SJSA1 (cell line): ENCODE measurements around the gene CTF1. TPM values are rescaled to one million over a fixed set of nuclear protein-coding genes. Genes with fewer than 3 reads are reported as not detected.

ENCODE experiments used
- DNase-seq, 2 experiments: peaks; one replicate each; pipeline ENCODE4 v3.0.0-alpha.2; 2015 to 2020; ENCODE audit warnings: low spot score in 2 of 2, low read depth in 1 of 2
- H3K27ac ChIP-seq: fragments of 250-450 bp; sonication (Bioruptor Pico); 2 replicates; pipeline ENCODE4 v1.5.1; 2020; ENCODE audit warnings: mild to moderate bottlenecking, moderate library complexity
- H3K27me3 ChIP-seq: fragments of 250-450 bp; sonication (Bioruptor Pico); replicated peaks from 2 replicates; pipeline ENCODE4 v1.5.1; 2020; ENCODE audit warnings: mild to moderate bottlenecking, moderate library complexity
- H3K36me3 ChIP-seq: fragments of 250-450 bp; sonication (Bioruptor Pico); 2 replicates; pipeline ENCODE4 v1.5.1; 2020; ENCODE audit warnings: mild to moderate bottlenecking
- H3K4me1 ChIP-seq: fragments of 250-450 bp; sonication (Bioruptor Pico); replicated peaks from 2 replicates; pipeline ENCODE4 v1.6.1; 2021; ENCODE audit warnings: mild to moderate bottlenecking
- H3K4me3 ChIP-seq: fragments of 250-450 bp; sonication (Bioruptor Pico); 2 replicates; pipeline ENCODE4 v1.5.1; 2020; ENCODE audit warnings: mild to moderate bottlenecking
- H3K9me3 ChIP-seq: fragments of 250-450 bp; sonication (Bioruptor Pico); replicated peaks from 2 replicates; pipeline ENCODE4 v1.5.1; 2020; ENCODE audit warnings: mild to moderate bottlenecking
- total RNA-seq: library from RNA; depleted of rRNA; stranded (reverse); fragments of >200 nt; shearing (Covaris generic); gene quantifications from 2 replicates; pipeline ENCODE4 v1.2.3, GENCODE V29; 2014; rRNA removed

CTF1 gene
- total RNA-seq, 1 experiment from 2014 or later, result 1.3 TPM

DNA sequence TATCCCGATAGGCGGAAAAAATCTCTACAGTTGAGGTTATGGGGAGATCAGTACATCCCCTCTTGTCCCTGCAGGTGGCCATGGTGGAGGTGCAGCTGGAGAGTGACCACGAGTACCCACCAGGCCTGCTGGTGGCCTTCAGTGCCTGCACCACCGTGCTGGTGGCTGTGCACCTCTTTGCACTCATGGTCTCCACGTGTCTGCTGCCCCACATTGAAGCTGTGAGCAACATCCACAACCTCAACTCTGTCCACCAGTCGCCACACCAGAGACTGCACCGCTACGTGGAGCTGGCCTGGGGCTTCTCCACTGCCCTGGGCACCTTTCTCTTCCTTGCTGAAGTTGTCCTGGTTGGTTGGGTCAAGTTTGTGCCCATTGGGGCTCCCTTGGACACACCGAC, 56.7 kb downstream of the CTF1 start:
- peaks cover 22% of the 10 kb centered on the region for H3K4me1 ChIP-seq
- DNase-seq, result no peak
- no peak overlapping the region for H3K27ac ChIP-seq
- H3K4me3 ChIP-seq, result no peak overlapping the region
- H3K27me3 ChIP-seq, result no peaks in the 10 kb centered on the region
- H3K9me3 ChIP-seq, result no peaks in the 10 kb centered on the region
- peaks cover 7% of the 10 kb centered on the region for H3K36me3 ChIP-seq

Other genes with a start within 250 kb of the CTF1 start
- gene PRR14, start 245.7 kb upstream of the CTF1 start, total RNA-seq, result 6.1 and 8.2 TPM in 2 replicates
- gene FBRS, start 238.2 kb upstream of the CTF1 start, total RNA-seq, result 7.6 and 13.6 TPM in 2 replicates
- gene SRCAP, start 197.4 kb upstream of the CTF1 start, total RNA-seq, result 9.4 and 14.3 TPM in 2 replicates
- gene PHKG2, start 148.2 kb upstream of the CTF1 start, total RNA-seq, result 35.3 and 39.0 TPM in 2 replicates
- gene CFAP119, start 134.6 kb upstream of the CTF1 start, total RNA-seq, result 1.1 and 9.5 TPM in 2 replicates
- 70.7 and 103 TPM in 2 replicates for gene RNF40, start 134.3 kb upstream of the CTF1 start, total RNA-seq
- 13.2 and 19.6 TPM in 2 replicates for gene ZNF629, start 109.4 kb upstream of the CTF1 start, total RNA-seq
- gene BCL7C, start 2.5 kb upstream of the CTF1 start, total RNA-seq, result 52.8 and 58.5 TPM in 2 replicates
- gene FBXL19, start 27.0 kb downstream of the CTF1 start, total RNA-seq, result 7.1 and 8.9 TPM in 2 replicates
- gene ORAI3, start 52.5 kb downstream of the CTF1 start, total RNA-seq, result 8.7 and 9.1 TPM in 2 replicates
- gene SETD1A, start 61.1 kb downstream of the CTF1 start, total RNA-seq, result 0.60 and 2.2 TPM in 2 replicates
- gene HSD3B7, start 88.6 kb downstream of the CTF1 start, total RNA-seq, result 4.1 and 7.8 TPM in 2 replicates
- gene STX1B, start 114.0 kb downstream of the CTF1 start, total RNA-seq, result 0.05 and 0.06 TPM in 2 replicates
- 5.2 and 11.8 TPM in 2 replicates for gene STX4, start 136.9 kb downstream of the CTF1 start, total RNA-seq
- gene ZNF668, start 177.6 kb downstream of the CTF1 start, total RNA-seq, result 13.2 and 16.0 TPM in 2 replicates
- gene ZNF646, start 177.8 kb downstream of the CTF1 start, total RNA-seq, result 6.7 and 13.3 TPM in 2 replicates
- gene PRSS53, start 192.3 kb downstream of the CTF1 start, total RNA-seq, result 1.9 and 2.6 TPM in 2 replicates
- gene VKORC1, start 198.2 kb downstream of the CTF1 start, total RNA-seq, result 119 and 140 TPM in 2 replicates
- gene BCKDK, start 211.8 kb downstream of the CTF1 start, total RNA-seq, result 19.1 and 20.8 TPM in 2 replicates
- gene KAT8, start 221.1 kb downstream of the CTF1 start, total RNA-seq, result 32.3 and 45.2 TPM in 2 replicates
- gene PRSS8, start 239.1 kb downstream of the CTF1 start, total RNA-seq, result not detected in 2 replicates